A549 treated with CpdA at 1 μM for 4 hours (cell line): ENCODE data around the gene LYRM1. TPM values are rescaled to one million over a fixed set of nuclear protein-coding genes. Genes with fewer than 3 reads are reported as not detected.

ENCODE experiments used
- total RNA-seq: library from RNA; stranded (reverse); fragments of 200-300 nt; extraction: Qiagen RNA extraction; gene quantifications from 5 replicates; pipeline ENCODE4 v1.2.3, GENCODE V29; 2022; ENCODE audit warnings: low read depth

Gene LYRM1, protein sequence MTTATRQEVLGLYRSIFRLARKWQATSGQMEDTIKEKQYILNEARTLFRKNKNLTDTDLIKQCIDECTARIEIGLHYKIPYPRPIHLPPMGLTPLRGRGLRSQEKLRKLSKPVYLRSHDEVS
- 25.0 to 33.5 TPM (median 28.1 TPM) in 5 replicates for total RNA-seq

GRCh38 chr16:20900299-20901067 lies at the start of gene LYRM1, which contains the start of gene DCUN1D3:
LYRM1 (plus strand) TSS chr16:20900771; CDS start chr16:20915556, 14,785 bp downstream.
DCUN1D3 (minus strand) TSS chr16:20900358; CDS start chr16:20862538, 37,820 bp downstream.

Other genes with a start within 250 kb of the LYRM1 start
- 0.02 TPM in 1 of 5 replicates, not detected in the others for gene ACSM1, start 203.1 kb upstream of the LYRM1 start, total RNA-seq
- 20.8 to 29.6 TPM (median 23.3 TPM) in 5 replicates for gene THUMPD1, start 159.0 kb upstream of the LYRM1 start, total RNA-seq
- 3.3 to 6.0 TPM (median 4.7 TPM) in 5 replicates for gene ACSM3, start 136.8 kb upstream of the LYRM1 start, total RNA-seq
- 11.7 to 14.4 TPM (median 13.6 TPM) in 5 replicates for gene ERI2, start 94.3 kb upstream of the LYRM1 start, total RNA-seq
- 3.2 to 4.3 TPM (median 3.5 TPM) in 5 replicates for gene REXO5, start 94.2 kb upstream of the LYRM1 start, total RNA-seq
- 3.9 to 4.9 TPM (median 4.1 TPM) in 5 replicates for gene DCUN1D3, start 413 bp upstream of the LYRM1 start, total RNA-seq